Tibial artery (tissue), 4 donors: ENCODE results near the gene KLHDC7A.

ENCODE experiments used
- DNase-seq, 2 donors: peaks; one replicate each; pipeline ENCODE4 v3.0.0-alpha.2; 2019
- H3K27ac ChIP-seq, 2 donors: fragments of 200-600 bp; sonication (generic) in 1 of 2; 1 replicate in 1 of 2; 2 replicates in 1 of 2; pipeline ENCODE4 v1.5.1; 2018 to 2019; ENCODE audit warnings: mild to moderate bottlenecking in 1 of 2
- H3K27me3 ChIP-seq, 2 donors: fragments of 200-600 bp; sonication (generic) in 1 of 2; one replicate each; pipeline versions ENCODE4 v1.5.1 to v1.6.0; 2016 to 2019
- H3K36me3 ChIP-seq, 3 donors: fragments of 200-600 bp; sonication (generic) in 2 of 3; one replicate each; pipeline ENCODE4 v1.5.1; 2016 to 2019; ENCODE audit warnings: mild to moderate bottlenecking in 2 of 3
- H3K4me1 ChIP-seq, 4 donors: fragments of 200-600 bp; sonication (generic) in 2 of 4; 1 replicate in 3 of 4; 2 replicates in 1 of 4; pipeline ENCODE4 v1.5.1; 2016 to 2019
- H3K4me3 ChIP-seq, 2 donors: fragments of 200-600 bp; sonication (generic) in 1 of 2; 1 replicate in 1 of 2; 2 replicates in 1 of 2; pipeline ENCODE4 v1.5.1; 2018 to 2019; ENCODE audit warnings: mild to moderate bottlenecking in 2 of 2
- H3K9me3 ChIP-seq, 3 donors: fragments of 200-600 bp; sonication (generic) in 1 of 3; one replicate each; pipeline ENCODE4 v1.5.1; 2016 to 2019
- intact Hi-C: fragments of 100-400 bp; cut with DNase I; formaldehyde crosslinking; loops from one replicate; pipeline ENCODE4 v1.15.0; 2023; ENCODE audit warnings: low total_unique reads
- TF ChIP-seq, protein P1 (sequence below), 2 experiments: fragments of 200-600 bp in 1 of 2; fragments of 450-650 bp in 1 of 2; IDR thresholded peaks; one replicate each; pipeline ENCODE4 v1.5.1; 2017 to 2019; ENCODE audit warnings: antibody characterized with exemption in 2 of 2, mild to moderate bottlenecking in 1 of 2, moderate library complexity in 1 of 2

KLHDC7A gene

DNA sequence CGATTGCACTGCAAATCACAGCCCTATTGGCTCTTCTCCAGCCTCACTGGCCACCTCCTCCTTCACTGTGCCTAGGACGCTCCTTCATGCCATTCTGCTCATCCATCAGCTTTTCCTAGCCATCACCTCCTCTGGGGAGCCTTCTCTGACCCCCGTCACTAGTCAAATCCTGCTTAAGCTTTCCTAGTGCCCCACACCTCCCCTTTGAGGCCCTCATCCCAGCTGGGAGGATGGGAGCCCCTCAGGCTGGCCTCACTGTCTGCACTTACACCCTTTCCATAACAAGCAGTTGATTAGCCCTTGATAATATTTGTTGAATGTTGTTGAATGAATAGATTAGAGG, 50.7 kb downstream of the KLHDC7A start:
- intact Hi-C loops, result no loop called here
- no peaks in the 10 kb centered on the region for H3K9me3 ChIP-seq
- H3K4me3 ChIP-seq, result no peak overlapping the region
- TF ChIP-seq, protein P1, sequence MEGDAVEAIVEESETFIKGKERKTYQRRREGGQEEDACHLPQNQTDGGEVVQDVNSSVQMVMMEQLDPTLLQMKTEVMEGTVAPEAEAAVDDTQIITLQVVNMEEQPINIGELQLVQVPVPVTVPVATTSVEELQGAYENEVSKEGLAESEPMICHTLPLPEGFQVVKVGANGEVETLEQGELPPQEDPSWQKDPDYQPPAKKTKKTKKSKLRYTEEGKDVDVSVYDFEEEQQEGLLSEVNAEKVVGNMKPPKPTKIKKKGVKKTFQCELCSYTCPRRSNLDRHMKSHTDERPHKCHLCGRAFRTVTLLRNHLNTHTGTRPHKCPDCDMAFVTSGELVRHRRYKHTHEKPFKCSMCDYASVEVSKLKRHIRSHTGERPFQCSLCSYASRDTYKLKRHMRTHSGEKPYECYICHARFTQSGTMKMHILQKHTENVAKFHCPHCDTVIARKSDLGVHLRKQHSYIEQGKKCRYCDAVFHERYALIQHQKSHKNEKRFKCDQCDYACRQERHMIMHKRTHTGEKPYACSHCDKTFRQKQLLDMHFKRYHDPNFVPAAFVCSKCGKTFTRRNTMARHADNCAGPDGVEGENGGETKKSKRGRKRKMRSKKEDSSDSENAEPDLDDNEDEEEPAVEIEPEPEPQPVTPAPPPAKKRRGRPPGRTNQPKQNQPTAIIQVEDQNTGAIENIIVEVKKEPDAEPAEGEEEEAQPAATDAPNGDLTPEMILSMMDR (IDR thresholded peaks at IDR 0.05), result no peak
- H3K36me3 ChIP-seq, result no peaks in the 10 kb centered on the region
- H3K27me3 ChIP-seq, result peaks cover 0 to 47% of the 10 kb centered on the region in 2 donors
- no peak overlapping the region for H3K27ac ChIP-seq
- DNase-seq, result no peak
- no peaks in the 10 kb centered on the region for H3K4me1 ChIP-seq

DNA sequence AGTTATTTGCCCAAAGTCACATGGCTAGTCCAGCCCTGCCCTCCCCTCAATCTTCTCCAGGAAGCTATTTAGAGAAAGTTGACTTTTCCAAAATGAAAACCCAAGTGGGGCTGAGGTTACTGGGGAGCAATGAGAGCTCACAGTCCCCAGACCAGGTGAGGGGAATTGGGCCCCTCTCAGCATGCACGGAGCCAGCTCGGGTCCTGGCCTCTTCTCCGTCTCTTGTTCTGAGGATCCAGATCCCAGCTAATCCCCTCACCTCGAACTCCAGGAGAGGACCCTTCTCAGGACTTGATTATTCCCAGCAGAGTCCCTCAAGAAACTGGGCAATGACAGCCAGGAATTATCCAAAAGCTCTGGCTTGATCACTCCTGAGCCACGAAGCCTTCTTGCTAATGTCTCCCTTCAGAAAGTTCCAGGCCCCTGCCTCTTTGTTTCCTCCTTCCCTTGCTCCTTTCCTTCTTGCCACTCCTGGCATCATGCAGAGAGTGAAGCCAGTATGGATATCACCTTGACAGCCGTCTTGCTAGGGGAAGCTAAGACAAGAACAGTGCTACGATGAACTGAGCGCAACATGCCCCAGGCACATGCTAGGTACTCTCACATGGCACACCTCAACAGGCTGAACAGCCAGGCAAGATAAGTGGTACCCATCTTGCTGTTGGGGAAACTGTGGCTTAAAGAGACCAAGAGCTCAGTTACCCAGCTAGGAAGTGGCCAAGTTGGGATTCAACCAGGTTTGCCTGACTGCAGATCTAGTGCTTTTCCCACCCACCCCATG, 51.9 kb downstream of the KLHDC7A start:
- Histone ChIP-seq H3K9me3 (no peaks in the 10 kb centered on the region), H3K27me3 (peaks cover 0 to 55% of the 10 kb centered on the region in 2 donors), H3K4me3 (no peak overlapping the region), H3K36me3 (no peaks in the 10 kb centered on the region), H3K27ac (no peak overlapping the region), H3K4me1 (no peaks in the 10 kb centered on the region)
- TF ChIP-seq, protein P1 (IDR thresholded peaks at IDR 0.05), result no peak
- intact Hi-C loops, result no loop called here
- no peak for DNase-seq

DNA sequence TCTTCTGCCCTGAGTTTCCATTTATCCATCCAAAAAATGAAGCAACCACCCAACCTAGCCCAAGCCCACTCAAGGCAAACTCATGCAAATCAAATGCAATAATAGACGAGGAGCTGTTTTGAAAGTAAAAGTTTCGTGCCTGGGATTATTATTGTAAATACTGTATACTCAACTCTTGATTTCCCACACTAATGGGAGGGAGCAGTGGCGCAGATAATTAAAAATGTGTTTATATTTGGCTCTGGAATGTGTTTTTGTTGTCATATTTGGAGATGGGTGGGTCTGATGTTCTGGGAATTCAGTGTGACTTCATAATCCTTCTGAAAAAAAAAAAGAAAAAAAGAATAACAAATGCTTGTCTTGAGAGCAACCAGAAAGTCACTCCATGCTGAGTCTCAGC, 52.5 kb downstream of the KLHDC7A start:
- TF ChIP-seq, protein P1 (IDR thresholded peaks at IDR 0.05), result no peak
- H3K4me3 ChIP-seq, result no peak overlapping the region
- intact Hi-C loops, result no loop called here
- no peaks in the 10 kb centered on the region for H3K36me3 ChIP-seq
- no peaks in the 10 kb centered on the region for H3K9me3 ChIP-seq
- DNase-seq, result no peak
- H3K27ac ChIP-seq, result no peak overlapping the region
- no peaks in the 10 kb centered on the region for H3K4me1 ChIP-seq
- peaks cover 0 to 58% of the 10 kb centered on the region in 2 donors for H3K27me3 ChIP-seq

DNA sequence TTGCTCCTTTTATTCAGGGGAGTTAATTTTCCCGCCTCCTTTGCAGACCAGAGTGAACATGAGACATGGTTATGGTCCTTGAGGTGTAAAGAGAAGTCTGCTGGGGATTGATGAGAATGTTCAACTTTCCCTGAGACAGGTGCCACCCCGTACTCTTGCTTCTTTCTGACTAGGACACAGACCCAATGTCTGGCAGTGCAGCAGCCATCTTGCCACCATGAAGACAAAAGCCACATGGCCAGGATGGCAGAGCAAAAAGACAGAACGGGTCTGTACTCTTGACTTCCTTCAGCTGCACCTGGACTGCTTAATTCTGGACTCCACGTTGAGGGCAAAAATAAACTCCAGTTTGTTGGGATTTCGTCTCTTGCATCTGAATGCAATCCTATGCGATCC, 54.1 kb downstream of the KLHDC7A start:
- DNase-seq, result no peak

More for the DNA sequence above, 54.1 kb downstream of the KLHDC7A start:
- Histone ChIP-seq H3K36me3 (no peaks in the 10 kb centered on the region), H3K9me3 (no peaks in the 10 kb centered on the region), H3K27ac (no peak overlapping the region), H3K4me3 (no peak overlapping the region), H3K27me3 (peaks cover 0 to 59% of the 10 kb centered on the region in 2 donors), H3K4me1 (no peaks in the 10 kb centered on the region)
- intact Hi-C loops, result no loop called here
- TF ChIP-seq, protein P1 (IDR thresholded peaks at IDR 0.05), result no peak
